ENCODE measurements around the gene SVEP1.

- no peak for TF ChIP-seq POLR2A (IDR thresholded peaks at IDR 0.05; ENCODE audit: insufficient read depth in 1 of 2, low read depth in 2 of 2, low read length in 2 of 2)
- TF ChIP-seq TAF1 (CRISPR knock-in tag; IDR thresholded peaks at IDR 0.05) = no peak
- TF ChIP-seq ZKSCAN5 (CRISPR knock-in tag; IDR thresholded peaks at IDR 0.05) = no peak
- no peak for TF ChIP-seq RFX1 (IDR thresholded peaks at IDR 0.05)
- TF ChIP-seq, protein P1, sequence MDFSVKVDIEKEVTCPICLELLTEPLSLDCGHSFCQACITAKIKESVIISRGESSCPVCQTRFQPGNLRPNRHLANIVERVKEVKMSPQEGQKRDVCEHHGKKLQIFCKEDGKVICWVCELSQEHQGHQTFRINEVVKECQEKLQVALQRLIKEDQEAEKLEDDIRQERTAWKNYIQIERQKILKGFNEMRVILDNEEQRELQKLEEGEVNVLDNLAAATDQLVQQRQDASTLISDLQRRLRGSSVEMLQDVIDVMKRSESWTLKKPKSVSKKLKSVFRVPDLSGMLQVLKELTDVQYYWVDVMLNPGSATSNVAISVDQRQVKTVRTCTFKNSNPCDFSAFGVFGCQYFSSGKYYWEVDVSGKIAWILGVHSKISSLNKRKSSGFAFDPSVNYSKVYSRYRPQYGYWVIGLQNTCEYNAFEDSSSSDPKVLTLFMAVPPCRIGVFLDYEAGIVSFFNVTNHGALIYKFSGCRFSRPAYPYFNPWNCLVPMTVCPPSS (IDR thresholded peaks at IDR 0.05) = no peak
These were observed 8.8 kb upstream of the SVEP1 start for GRCh38 chr9:110588296-110588695.

All from HepG2 (cell line).